Activated CD4-positive, CD25-positive, alpha-beta regulatory T cell treated with anti-CD3 and anti-CD28 coated beads, Interleukin-2, amount 50 U/mL, for 16 hours (primary cell): ENCODE measurements around the gene MAGEF1.

ENCODE experiments used
- DNase-seq: peaks from one replicate; pipeline ENCODE4 v3.0.0-alpha.2; 2020; ENCODE audit warnings: low read depth, low spot score

The MAGEF1 gene, protein sequence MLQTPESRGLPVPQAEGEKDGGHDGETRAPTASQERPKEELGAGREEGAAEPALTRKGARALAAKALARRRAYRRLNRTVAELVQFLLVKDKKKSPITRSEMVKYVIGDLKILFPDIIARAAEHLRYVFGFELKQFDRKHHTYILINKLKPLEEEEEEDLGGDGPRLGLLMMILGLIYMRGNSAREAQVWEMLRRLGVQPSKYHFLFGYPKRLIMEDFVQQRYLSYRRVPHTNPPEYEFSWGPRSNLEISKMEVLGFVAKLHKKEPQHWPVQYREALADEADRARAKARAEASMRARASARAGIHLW

DNA sequence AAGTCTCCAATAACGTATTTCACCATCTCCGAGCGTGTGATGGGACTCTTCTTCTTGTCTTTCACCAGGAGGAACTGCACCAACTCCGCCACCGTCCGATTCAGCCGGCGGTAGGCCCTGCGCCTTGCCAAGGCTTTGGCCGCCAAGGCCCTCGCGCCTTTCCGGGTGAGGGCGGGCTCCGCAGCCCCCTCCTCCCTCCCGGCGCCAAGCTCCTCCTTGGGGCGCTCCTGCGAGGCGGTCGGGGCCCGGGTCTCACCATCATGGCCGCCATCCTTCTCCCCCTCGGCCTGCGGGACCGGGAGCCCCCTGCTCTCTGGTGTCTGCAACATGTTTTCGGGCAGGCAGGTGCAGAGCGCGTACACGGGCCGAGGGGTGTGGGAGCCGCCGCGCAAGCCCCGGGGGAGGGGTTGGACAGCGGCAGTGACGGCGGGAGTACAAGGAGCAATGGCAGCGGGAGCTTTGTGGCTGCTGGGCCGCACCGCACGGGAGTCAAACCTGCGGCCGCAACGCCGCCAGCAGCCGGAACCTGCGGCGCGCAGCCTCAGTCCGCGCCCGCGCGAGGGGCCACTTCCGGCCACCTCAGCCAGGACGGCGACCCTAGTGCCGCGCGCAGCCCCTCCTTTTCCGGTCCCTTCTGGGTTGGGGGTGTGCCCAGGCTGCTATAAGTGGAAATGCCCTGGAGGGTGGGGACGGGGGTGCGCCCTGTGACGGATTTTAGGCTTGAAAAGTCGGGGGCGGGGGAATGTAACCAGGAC, at the start of gene MAGEF1:
MAGEF1 (minus strand) TSS at position 572 of the 755 bp plus-strand sequence; CDS start at position 329, 243 bp downstream.
- DNase-seq, result peak; percentile 38

DNA sequence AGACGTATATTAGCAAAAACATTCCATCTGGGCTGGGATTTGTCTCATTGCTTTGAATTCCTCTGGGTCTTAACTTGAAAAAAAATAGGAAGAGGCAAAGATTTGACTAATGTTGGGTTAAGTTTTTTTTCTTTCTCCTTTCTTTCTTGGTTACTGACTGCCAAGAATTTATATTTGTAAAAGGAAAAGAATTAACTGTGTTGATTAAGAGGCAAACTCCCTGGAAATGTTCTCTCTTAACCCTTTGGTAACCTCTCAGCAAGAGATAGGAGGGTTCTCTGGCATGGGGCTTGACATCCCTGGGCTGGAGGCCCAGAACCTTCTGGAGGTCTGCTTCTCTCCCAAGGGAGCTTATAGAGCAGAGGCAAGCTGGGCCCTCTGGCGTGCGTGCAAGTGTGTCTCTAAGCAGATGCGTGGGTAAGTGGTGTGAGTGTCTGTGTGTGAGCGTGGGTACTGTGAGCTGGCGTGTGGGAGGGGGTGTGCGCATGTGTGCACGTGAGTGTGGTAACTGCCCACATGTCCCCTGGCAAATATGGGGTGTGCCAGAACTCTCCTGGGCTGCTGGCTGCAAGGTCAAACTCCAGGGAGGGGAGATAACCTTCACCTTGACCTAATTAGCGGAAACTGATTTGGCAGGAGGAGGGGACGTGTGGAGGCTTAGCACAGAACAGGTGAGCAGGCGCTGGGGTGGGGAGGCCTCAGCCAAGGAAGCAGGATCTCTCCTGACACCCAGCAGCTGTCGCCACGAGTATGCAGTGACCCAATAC, 49.4 kb upstream of the MAGEF1 start:
- no peak for DNase-seq

DNA sequence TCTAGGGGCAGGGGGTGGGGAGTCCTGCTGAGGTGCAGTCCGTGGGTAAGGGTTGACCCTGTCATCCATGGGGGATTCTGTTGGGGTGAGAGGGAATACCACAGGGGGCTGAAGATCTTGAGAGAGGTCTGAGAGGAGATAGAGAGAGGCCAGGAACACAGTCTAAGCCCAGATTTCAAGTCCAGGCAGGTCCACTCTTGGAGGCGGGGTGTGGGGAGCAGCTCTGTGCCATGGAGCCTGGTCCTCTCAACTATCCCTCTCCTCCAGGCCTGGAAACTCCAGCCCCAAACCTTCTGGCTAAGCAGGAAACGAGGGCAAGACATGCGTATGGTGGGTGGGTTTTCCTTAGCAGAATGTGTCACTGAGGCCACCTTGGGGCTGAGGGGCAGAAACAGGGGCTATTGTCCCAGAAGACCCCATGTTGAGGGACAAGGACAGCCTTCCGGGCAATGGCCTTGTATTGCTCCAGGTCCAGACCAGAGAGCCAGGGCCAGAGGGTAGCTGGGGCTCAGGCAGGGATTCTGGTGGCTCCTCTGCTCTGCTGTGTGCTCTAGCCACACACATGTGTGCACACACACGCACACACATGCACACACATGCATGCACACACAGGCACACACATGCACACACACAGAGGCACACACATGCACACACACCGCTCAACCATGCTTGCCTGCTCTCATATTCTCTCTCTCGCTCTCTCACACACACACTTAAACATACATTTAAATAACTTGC, 48.6 kb upstream of the MAGEF1 start:
- no peak for DNase-seq

DNA sequence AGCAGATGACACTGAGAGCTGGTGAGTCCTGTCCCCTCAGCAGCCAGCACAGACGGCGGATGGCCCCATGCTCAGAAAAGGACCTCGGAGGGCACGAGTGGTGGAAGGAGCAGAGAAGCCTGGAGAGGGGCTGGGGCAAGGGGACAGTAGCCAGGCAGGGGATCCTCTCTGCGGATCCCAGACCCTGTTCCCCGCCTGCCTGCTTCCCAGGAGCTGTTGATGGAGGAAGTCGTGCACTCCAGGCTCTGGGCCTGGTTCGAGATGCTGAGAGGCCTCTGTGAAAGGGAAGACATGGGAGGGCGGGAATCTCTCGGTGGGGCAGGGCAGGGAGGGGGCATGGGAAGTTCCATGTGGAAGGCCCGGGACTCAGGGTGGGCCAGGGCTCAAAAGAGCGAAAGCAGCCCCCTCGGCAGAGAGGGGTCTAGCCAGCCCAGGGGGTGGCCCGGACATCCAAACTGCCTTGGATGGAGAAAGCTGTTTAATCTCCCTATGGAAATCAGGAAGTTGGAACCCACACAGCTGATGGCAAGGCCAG, 47.9 kb upstream of the MAGEF1 start:
- no peak for DNase-seq

DNA sequence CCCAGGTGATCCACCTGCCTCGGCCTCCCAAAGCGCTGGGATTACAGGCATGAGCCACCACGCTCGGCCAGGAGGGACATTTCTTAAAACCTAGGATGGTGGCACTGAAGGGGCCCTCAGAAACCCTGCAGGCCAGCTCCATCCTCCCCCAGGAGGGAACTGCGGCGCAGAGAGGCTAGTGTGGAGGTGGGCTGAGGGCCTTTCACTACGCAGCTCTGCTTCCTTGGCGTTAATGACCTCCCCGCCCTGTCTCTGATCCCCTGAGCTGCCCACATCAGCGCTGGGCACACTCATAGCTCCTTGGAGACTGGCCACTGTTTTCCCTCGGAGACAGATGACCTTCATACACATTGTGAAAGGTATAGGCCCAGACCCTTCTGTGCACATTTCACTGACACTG, 46.2 kb upstream of the MAGEF1 start:
- DNase-seq, result no peak

- DNase-seq, result no peak
These were observed 45.3 kb upstream of the MAGEF1 start for GRCh38 chr3:184757022-184757651.

DNA sequence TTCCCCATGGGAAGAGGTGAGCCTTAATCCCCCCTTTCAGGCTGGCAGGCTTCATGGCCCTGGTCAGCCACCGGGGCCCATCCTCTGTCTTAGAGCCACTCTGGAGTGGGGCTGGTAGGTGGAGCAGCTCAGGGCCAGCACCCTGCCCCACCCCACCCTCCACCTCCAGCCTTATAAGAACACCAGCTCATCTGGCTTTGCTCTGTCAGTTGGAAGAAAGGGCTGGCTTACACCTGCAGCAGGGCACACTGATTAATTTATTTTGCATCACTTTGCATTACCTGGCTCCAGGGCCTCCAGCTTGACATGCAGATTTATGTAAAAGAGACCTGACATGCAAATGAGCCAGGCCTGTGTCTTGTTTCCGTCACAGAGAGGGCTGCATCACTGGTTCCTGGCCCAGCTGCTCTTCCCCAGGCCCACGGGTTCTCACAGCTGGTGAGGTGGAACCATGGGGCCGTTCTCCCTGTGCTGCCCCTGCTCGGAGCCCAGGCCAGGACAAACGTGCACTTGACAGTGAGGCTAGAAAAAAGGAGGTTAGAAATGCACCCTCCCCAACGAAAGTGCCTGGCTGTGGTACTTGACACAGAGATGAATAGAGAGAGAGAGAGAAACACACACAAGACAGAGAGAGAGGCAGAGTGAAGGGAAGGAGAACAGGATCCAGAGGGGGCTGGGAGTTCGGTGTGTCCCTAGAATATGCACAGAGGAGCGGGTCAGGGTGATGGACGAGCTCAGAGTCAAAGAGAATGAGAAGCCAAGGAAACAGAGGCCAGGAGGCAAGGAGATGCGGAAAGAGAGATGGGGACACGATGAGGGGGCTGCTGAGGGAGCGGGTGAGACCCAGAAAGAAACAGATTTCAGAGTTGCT, 44.5 kb upstream of the MAGEF1 start:
- no peak for DNase-seq

DNA sequence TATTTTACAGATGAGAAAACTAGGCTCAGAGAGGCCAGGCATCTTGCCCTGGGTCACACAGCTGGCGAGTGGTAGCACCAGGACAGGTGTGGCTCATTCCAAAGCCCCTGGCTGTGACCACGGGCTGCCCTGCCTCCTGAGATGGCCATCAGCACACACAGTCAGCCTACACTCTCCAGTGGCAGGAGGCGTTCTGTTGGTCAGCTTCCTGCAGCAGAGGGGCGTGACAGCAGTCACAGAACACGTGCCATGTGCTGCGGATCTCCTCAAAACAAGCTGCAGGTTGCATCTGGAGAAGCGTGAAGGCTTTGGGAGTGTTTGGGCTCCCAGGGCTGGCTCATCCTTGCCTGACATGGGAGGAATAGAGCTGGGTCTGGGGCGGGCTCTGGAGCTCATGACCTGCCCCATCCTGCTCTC, 43.5 kb upstream of the MAGEF1 start:
- no peak for DNase-seq

- no peak for DNase-seq
These were observed 40.5 kb upstream of the MAGEF1 start for GRCh38 chr3:184752361-184752760.

DNA sequence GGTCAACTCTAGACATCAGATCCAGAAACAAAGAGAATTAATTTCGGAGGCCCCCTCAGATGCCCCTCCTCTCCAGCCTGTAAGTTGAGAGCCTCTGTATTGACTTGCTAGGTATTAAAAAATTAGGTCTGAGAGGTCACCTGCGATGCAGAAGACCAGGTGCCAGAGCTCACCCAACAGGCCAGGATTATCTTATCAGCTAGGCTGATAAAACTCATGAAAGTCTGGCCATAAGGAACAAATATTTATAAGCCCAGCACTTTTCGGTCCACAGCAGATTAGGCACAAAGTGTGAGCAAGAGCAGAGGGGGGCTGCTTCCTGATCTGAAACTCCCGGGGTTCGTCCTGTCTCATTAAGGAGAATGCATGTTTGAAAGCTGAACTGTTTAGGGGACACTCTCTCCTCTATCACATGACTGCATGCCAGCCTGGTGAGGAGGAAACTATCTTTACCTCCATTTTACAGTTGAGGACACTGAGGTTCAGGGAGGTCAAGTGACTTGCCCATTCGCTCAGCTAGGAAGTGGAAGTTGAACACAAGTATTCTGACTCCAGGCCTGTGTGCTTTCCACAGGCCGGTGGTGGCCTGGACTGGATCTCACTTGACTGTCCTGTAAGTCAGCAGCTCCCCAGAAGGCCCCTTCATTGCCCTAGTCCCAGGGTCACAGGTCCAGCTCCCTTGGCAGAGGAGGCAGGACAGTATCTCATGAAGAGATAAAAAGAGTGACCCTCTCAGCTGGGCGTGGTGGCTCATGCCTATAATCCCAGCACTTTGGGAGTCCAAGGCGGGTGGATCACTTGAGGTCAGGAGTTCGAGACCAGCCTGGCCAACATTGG, 39.6 kb upstream of the MAGEF1 start:
- DNase-seq, result no peak

DNA sequence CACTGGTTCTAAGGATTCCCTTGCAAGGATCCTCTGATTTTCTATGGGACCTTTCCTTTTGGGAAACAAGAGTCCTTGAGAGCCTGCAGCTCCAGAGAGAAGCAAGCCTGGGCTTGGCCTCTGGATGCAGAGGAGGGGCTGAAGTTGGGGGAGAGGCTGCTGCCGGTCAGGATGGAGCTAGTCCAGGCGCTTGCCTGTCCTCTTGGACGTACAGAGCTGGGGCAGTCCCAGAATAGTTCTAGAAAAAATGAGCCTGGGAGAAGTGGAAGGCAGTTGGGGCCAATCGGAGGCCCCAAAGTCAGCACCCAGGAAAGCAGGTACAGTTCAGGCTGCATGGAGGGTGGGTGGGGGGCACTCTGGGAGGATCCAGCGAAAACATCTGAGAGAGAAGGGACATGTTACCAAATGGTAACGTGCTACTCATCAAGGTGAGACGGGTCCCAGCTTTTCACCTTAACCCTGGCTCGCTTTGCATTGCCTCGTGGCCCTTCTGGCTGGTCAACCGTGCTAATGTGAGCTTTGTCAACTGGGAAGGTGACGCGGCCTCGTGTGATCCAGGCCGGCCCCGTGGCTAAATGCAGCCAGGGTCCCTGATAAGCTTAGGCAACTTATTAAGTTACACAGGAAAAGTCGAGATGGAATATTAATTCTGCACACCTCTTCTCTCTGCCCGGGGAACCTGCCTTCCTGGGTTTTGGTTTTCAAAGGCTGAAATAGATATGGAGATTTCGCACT, 38.7 kb upstream of the MAGEF1 start:
- no peak for DNase-seq

DNA sequence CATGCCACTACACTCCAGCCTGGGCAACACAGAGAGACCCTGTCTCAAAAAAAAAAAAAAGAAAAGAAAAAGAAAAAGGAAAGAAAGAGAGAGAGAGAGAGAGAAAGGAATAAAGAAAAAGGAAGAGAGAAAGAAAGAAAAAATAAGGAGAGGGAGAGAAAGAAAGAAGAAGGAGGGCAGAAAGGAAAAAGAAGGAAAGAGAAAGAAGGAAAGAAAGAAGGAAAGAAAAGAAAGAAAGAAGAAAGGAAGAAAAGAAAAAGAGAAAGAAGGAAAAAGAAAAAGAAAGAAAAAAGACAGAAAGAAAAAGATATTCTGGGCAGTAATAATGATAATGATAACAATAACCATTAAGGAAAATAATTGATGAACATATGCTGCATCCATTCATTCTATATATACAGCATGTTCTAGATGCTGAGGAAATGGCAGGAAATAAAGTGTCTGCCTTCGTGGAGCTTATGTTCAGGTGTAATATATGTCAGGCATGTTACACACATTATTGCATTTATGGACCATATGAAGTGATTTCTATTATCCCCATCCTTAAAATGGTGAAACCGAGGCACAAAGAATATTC, 37.4 kb upstream of the MAGEF1 start:
- no peak for DNase-seq

GRCh38 chr3:184748219-184749135, 36.6 kb upstream of the MAGEF1 start:
- no peak for DNase-seq

DNA sequence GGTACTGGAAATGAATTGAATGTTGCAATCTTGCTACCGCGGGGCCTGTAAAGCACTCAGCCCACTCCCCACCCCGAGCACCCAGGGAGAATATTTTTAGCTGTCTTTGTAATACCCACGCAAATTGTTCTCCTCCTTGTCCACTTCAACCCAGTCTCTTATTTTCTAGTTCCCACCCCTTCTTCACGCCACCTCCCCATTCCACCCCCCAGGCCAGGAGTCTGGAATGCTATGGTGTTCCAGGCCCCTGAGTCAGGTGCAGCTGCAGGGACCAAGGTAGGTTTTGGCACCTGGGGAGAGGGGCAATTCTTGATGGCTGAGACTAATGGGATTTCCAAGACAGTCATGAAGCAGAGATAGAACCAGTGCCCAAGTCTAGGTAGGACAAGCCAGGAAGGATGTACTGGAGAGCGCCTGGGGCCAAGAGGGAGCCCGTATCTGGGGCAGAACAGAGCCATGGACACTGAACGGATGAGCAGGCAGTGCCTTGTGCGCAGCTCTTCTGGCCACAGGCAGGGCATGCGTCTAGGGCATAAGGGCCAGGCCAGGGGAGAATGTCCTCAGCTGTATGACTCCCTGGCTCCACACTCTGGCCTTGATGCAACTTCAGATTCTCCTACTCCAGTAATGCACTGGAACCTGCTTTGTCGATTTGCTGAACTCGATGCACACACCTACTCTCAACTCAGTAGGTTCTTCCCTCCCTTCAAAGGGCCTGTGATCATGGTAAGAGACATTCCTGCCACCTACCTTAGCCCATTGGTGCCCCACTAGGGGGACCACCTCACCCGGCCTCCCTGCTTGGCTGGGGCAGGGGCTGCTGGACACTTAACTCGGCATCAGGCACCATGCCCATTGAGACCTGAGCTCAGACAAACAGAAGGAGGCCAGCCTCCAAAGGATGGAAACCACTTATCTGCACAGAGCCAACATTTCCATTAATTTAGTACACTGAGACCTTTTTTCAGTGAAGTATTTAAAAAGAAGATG, 34.6 kb upstream of the MAGEF1 start:
- no peak for DNase-seq

- DNase-seq, result no peak
These were observed 33.7 kb upstream of the MAGEF1 start for GRCh38 chr3:184745526-184745925.

GRCh38 chr3:184743248-184743647, 31.4 kb upstream of the MAGEF1 start:
- no peak for DNase-seq
